Left ventricle myocardium inferior (tissue), 1 donor: Measurements from ENCODE around the gene TSACC. TPM values are rescaled to one million over a fixed set of nuclear protein-coding genes. Genes with fewer than 3 reads are reported as not detected.

ENCODE experiments used
- DNase-seq: peaks from one replicate; pipeline ENCODE4 v3.0.0-alpha.2; 2020
- H3K27ac ChIP-seq: fragments of 200-600 bp; replicated peaks from 2 replicates; pipeline ENCODE4 v1.8.0; 2021
- H3K27me3 ChIP-seq: fragments of 200-600 bp; 2 replicates; pipeline ENCODE4 v1.8.0; 2021; ENCODE audit warnings: low read depth
- H3K36me3 ChIP-seq: fragments of 200-600 bp; 2 replicates; pipeline ENCODE4 v1.8.0; 2021
- H3K4me1 ChIP-seq: fragments of 200-600 bp; 2 replicates; pipeline ENCODE4 v1.8.0; 2021
- H3K4me3 ChIP-seq: fragments of 200-600 bp; 2 replicates; pipeline ENCODE4 v1.8.0; 2021; ENCODE audit warnings: mild to moderate bottlenecking, moderate library complexity
- H3K9me3 ChIP-seq: fragments of 200-600 bp; replicated peaks from 2 replicates; pipeline ENCODE4 v1.8.0; 2021
- CTCF ChIP-seq: fragments of 200-600 bp; IDR thresholded peaks from 2 replicates; pipeline ENCODE4 v1.8.0; 2021; ENCODE audit warnings: antibody characterized with exemption, mild to moderate bottlenecking, borderline replicate concordance
- intact Hi-C: fragments of 100-400 bp; cut with micrococcal nuclease; formaldehyde crosslinking; loops from one replicate; pipeline ENCODE4 v1.11.0; 2022
- total RNA-seq: library from RNA; stranded (reverse); fragmentation: NEBNext Ultra II Directional; extraction: Animal tissue kit (Norgen Biotek cat#: 25700); gene quantifications from one replicate; pipeline ENCODE4 v1.2.1, GENCODE V29; 2021
- donor health status: DM: no; HTN: yes; CAD: no; lungs with severe emphysema.

Gene TSACC
- total RNA-seq, 1 donor from 2014 or later, result 0.58 TPM

GRCh38 chr1:156388174-156389137 lies 50.1 kb downstream of the TSACC start:
- Histone ChIP-seq H3K4me3 (peak overlapping the region; percentile 47), H3K36me3 (no peaks in the 10 kb centered on the region), H3K27ac (no peak overlapping the region), H3K27me3 (peaks cover 77% of the 10 kb centered on the region), H3K9me3 (no peaks in the 10 kb centered on the region), H3K4me1 (peaks cover 8% of the 10 kb centered on the region)
- intact Hi-C loops, result loop anchor here (5.0 kb wide), 1 partner anchor 39 kb away; no protein-coding TSS in a partner anchor
- no peak for DNase-seq
- TF ChIP-seq CTCF, result no peak

GRCh38 chr1:156389311-156389710 lies 51.0 kb downstream of the TSACC start:
- H3K9me3 ChIP-seq, result no peaks in the 10 kb centered on the region
- no peak for DNase-seq
- H3K27ac ChIP-seq, result no peak overlapping the region
- no peaks in the 10 kb centered on the region for H3K36me3 ChIP-seq
- intact Hi-C loops, result loop anchor here (5.0 kb wide), 1 partner anchor 38 kb away; no protein-coding TSS in a partner anchor
- H3K4me3 ChIP-seq, result no peak overlapping the region
- TF ChIP-seq CTCF, result no peak
- peaks cover 8% of the 10 kb centered on the region for H3K4me1 ChIP-seq
- peaks cover 77% of the 10 kb centered on the region for H3K27me3 ChIP-seq

GRCh38 chr1:156390469-156391365 lies 52.4 kb downstream of the TSACC start:
- intact Hi-C loops, result no loop called here
- Histone ChIP-seq H3K36me3 (no peaks in the 10 kb centered on the region), H3K4me3 (no peak overlapping the region), H3K4me1 (peaks cover 8% of the 10 kb centered on the region), H3K27ac (no peak overlapping the region), H3K27me3 (peaks cover 77% of the 10 kb centered on the region), H3K9me3 (no peaks in the 10 kb centered on the region)
- DNase-seq, result no peak
- no peak for TF ChIP-seq CTCF

GRCh38 chr1:156391366-156391677 lies 53.0 kb downstream of the TSACC start:
- no peaks in the 10 kb centered on the region for H3K9me3 ChIP-seq
- H3K27ac ChIP-seq, result no peak overlapping the region
- no peak for TF ChIP-seq CTCF
- peaks cover 71% of the 10 kb centered on the region for H3K27me3 ChIP-seq
- intact Hi-C loops, result no loop called here
- DNase-seq, result no peak
- H3K4me3 ChIP-seq, result no peak overlapping the region
- H3K36me3 ChIP-seq, result no peaks in the 10 kb centered on the region
- peaks cover 8% of the 10 kb centered on the region for H3K4me1 ChIP-seq

- H3K36me3 ChIP-seq, result no peaks in the 10 kb centered on the region
- intact Hi-C loops, result no loop called here
- DNase-seq, result no peak
- peaks cover 67% of the 10 kb centered on the region for H3K27me3 ChIP-seq
- no peaks in the 10 kb centered on the region for H3K9me3 ChIP-seq
- no peak overlapping the region for H3K4me3 ChIP-seq
- H3K27ac ChIP-seq, result no peak overlapping the region
- TF ChIP-seq CTCF, result no peak
- H3K4me1 ChIP-seq, result peaks cover 8% of the 10 kb centered on the region
These were observed 53.4 kb downstream of the TSACC start for GRCh38 chr1:156391701-156392100.
